GM19099 (cell line): Measurements from ENCODE around the gene TFAP2E.

Experiments used
- POLR2A ChIP-seq: IDR thresholded peaks from 3 replicates; pipeline ENCODE4 v1.6.1; 2011; ENCODE audit warnings: low read depth; ENCODE audit not compliant: insufficient read length; ENCODE audit errors: extremely low read depth

Gene TFAP2E

DNA sequence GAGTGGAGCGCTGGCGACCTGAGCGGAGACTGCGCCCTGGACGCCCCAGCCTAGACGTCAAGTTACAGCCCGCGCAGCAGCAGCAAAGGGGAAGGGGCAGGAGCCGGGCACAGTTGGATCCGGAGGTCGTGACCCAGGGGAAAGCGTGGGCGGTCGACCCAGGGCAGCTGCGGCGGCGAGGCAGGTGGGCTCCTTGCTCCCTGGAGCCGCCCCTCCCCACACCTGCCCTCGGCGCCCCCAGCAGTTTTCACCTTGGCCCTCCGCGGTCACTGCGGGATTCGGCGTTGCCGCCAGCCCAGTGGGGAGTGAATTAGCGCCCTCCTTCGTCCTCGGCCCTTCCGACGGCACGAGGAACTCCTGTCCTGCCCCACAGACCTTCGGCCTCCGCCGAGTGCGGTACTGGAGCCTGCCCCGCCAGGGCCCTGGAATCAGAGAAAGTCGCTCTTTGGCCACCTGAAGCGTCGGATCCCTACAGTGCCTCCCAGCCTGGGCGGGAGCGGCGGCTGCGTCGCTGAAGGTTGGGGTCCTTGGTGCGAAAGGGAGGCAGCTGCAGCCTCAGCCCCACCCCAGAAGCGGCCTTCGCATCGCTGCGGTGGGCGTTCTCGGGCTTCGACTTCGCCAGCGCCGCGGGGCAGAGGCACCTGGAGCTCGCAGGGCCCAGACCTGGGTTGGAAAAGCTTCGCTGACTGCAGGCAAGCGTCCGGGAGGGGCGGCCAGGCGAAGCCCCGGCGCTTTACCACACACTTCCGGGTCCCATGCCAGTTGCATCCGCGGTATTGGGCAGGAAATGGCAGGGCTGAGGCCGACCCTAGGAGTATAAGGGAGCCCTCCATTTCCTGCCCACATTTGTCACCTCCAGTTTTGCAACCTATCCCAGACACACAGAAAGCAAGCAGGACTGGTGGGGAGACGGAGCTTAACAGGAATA is 4.2 kb downstream of the TFAP2E start:
- TF ChIP-seq POLR2A, result peak; percentile 80

DNA sequence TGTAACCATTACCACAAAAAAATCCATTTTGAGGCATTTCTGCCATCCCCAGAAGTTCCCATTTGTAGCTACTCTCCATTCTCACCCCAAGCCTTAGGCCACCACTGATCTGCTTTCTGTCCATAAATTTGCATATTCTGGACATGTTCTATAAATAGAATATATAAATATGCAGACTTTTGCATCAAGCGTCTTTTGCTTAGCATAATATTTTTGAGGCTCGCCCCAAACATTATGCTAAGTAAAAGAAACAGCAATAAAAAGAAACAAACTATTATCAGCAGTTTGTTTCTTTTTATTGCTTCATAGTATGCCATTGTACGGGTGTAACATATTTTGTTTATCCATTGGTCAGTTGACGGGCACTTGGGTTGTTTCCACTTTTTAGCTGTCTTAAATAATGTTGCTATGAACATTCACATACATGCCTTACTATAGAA is 7.9 kb downstream of the TFAP2E start:
- TF ChIP-seq POLR2A, result no peak

DNA sequence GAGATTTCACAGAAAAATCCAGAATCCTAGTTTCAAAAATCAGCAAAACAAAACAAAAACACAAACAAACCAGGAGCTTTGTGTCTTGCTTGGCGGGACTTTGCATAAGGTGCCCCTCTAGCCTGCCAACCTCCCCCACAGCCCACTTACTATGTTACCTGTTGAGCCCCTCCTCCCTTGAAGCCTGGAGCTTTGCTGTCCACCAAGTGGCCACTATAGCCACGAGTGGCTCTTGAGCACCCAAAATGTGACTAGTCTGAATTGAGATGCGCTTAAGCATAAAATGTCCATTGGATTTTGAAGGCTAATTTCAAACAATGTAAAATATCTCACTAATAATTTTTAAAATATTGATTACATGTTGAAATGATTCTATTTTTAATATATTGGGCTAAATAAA is 12.2 kb downstream of the TFAP2E start:
- no peak for TF ChIP-seq POLR2A

GRCh38 chr1:35586808-35587207 is 13.7 kb downstream of the TFAP2E start:
- no peak for TF ChIP-seq POLR2A

DNA sequence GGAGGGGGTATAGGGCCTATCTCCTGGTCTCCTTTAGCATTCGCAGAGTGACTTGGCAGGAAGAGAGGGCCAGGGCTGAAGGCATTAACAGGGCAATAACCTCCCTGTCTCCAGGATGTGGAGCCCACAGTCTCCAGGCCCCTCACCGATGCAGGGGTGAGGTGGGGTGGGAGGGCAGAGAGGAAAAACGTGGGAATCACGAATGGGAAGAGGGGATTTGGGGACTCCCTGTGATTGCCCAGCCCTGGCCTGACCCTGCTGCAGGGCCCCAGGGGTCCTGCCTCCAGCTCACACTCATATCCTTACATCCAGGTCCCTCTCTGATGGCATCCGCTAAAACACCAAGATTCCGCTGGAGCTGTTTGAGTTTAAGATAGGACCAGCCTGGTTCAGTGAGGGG is 14.6 kb downstream of the TFAP2E start:
- TF ChIP-seq POLR2A, result no peak

- no peak for TF ChIP-seq POLR2A
These were observed 15.2 kb downstream of the TFAP2E start for GRCh38 chr1:35588197-35588910.

DNA sequence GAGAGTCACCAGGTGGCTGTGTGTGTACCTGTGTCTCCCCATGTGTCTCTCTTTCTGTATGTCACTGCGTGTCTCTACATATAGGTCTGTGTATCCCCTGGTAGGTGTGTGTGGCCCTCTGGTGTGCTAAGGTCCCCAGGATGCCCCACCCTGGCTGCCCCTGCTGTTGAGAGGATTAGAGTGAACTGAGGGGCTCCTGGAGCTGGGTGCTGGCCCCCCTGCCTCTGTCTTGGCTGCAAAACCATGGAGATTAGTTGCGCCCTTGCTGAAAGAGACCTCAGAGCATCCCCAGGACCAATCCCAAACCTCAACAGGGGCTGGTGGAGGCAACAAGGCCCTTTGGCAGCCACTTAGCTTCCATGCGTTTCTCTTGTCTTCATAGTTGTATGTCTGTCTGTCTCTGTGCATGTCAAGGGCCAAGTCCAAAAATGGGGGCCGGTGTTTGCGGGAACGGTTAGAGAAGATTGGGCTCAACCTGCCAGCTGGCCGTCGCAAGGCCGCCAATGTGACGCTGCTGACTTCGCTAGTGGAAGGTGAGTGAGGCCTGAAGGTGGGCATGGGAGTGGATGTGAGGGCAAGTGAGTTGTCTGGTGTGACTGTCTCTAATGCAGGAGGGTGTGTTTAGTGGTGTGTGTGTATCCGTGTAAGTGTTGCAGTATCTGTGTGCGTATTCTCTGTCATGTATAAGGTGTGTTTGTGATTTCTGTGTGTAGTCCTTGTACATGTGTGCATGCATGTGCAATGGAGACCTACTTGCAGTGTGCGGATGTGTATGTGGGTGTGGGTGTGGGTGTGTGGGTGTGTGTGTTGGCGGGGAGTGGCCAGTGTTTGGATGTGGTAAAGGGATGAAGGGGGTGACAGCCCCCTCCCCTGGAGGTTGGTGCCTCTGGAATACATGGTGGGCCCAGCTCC is 16.7 kb downstream of the TFAP2E start:
- TF ChIP-seq POLR2A, result no peak

- no peak for TF ChIP-seq POLR2A
These were observed 17.4 kb downstream of the TFAP2E start for GRCh38 chr1:35590476-35591040.

GRCh38 chr1:35591211-35591610 is 18.1 kb downstream of the TFAP2E start:
- TF ChIP-seq POLR2A, result no peak

GRCh38 chr1:35592991-35593769 is 20.1 kb downstream of the TFAP2E start:
- no peak for TF ChIP-seq POLR2A

DNA sequence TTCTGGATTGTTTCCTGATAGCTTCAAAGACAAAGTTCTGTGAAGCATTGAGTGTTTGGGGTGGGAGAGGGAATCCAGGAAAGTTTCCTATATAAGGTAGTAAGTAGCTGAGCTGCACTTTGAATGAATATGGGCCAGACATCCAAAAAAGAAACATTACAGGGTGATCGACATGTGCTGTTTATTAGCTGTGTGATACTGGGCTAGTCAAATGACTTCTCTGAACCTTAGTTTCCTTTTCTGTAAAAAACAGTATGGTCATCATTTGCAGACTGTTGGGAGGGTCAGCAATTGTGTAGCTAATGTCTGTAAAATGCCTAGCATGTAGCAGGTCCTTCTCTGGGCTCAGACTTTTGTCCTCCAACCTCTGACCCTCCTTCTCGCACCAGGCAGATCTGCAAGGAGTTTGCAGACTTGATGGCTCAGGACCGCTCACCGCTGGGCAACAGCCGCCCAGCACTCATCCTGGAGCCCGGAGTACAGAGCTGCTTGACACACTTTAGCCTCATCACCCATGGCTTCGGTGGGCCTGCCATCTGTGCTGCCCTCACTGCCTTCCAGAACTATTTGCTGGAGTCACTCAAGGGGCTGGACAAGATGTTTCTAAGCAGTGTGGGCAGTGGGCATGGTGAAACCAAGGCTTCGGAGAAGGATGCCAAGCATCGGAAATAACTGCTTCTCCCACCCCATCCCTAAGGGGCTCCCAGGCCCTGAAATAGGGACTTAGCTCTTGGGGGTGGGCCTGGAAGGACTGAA is 21.1 kb downstream of the TFAP2E start:
- no peak for TF ChIP-seq POLR2A

DNA sequence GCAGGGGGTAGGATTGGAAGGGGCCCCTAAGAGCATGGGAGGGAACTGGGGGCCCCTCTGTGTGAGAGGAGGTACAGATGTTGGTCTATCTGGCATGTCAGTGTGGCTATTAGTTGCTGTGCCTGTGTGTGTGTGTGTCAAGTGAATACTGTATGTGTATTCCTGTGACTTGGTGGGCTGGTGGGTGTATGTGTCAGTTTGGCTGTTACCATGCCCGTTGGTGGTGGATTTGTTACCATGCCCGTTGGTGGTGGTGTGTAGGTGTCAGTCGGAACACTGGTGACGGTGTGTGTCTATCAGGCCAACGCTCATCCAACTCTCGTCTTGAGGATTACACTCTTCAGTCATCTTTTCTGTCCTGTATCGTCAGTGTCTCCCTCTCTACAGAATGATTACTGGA is 22.6 kb downstream of the TFAP2E start:
- TF ChIP-seq POLR2A, result no peak

DNA sequence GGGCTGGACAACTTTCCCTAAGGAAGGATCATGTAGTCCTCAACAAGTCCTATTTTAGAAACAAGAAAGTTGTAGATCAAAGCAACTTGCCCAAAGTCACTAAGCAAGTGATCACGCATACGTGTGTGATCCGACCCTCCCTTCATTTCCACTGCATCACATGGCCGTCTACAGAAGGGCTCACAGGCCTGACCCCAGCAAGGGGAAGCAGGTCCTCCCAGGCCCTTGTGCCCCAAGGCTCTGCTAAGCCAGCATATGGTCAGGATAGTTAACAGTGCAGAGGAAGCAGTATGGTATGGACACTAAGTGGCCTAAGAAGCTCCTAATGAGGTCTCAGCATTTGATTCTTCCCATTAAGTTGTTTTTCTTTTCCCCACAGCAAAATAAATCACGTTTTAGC is 24.8 kb downstream of the TFAP2E start:
- no peak for TF ChIP-seq POLR2A
